ENCODE measurements around the gene TTLL11. TPM values are rescaled to one million over a fixed set of nuclear protein-coding genes. Genes with fewer than 3 reads are reported as not detected.
"Not testable (repeated sequence)": the region's sequence is repeated elsewhere in the genome, so short reads cannot be mapped to it uniquely, and the experiment has no call there.

TTLL11 gene
- polyA plus RNA-seq, 1 donor from 2014 or later, result 8.0 TPM

- no peaks in the 10 kb centered on the region for H3F3A ChIP-seq (ENCODE audit: insufficient read depth, low read length, poor library complexity, severe bottlenecking)
These were observed 21.4 kb downstream of the TTLL11 start for GRCh38 chr9:122071715-122072114.

GRCh38 chr9:122070728-122071515 lies 22.2 kb downstream of the TTLL11 start:
- H3K4me2 ChIP-seq (ENCODE audit: low read length), result no peak overlapping the region
- H4K20me1 ChIP-seq (ENCODE audit: insufficient read depth), result no peaks in the 10 kb centered on the region
- no peak overlapping the region for H3K9ac ChIP-seq (ENCODE audit: low read length)
- H3K79me2 ChIP-seq (replicated peaks; ENCODE audit: insufficient read depth, low read length), result no peaks in the 10 kb centered on the region
- no peak for TF ChIP-seq EP300 (conservative IDR thresholded peaks at IDR 0.05; ENCODE audit: poor library complexity, severe bottlenecking)
- no peak for TF ChIP-seq CTCF (IDR thresholded peaks at IDR 0.05; ENCODE audit: poor library complexity, severe bottlenecking)
- no peak for TF ChIP-seq EZH2 (IDR thresholded peaks at IDR 0.05; ENCODE audit: borderline replicate concordance, insufficient read depth, low read length, poor library complexity, severe bottlenecking)
- TF ChIP-seq SMC3 (conservative IDR thresholded peaks at IDR 0.05; ENCODE audit: poor library complexity), result no peak
- H2AFZ ChIP-seq (ENCODE audit: low read depth, low read length), result no peak overlapping the region
- no peaks in the 10 kb centered on the region for H3K9me3 ChIP-seq (ENCODE audit: low read length)
- no peak overlapping the region for H3K4me3 ChIP-seq (ENCODE audit: low read length)
- H3K27ac ChIP-seq (ENCODE audit: low read length), result no peak overlapping the region
- H3K9me2 ChIP-seq (ENCODE audit: insufficient read depth, low read length), result no peaks in the 10 kb centered on the region
- no peaks in the 10 kb centered on the region for H3K27me3 ChIP-seq (ENCODE audit: insufficient read depth, low read depth, low read length)
- H3K36me3 ChIP-seq (ENCODE audit: insufficient read depth, low read length), result no peaks in the 10 kb centered on the region
- H3F3A ChIP-seq (ENCODE audit: insufficient read depth, low read length, poor library complexity, severe bottlenecking), result no peaks in the 10 kb centered on the region

More at GRCh38 chr9:122071715-122072114, 21.4 kb downstream of the TTLL11 start:
- Histone ChIP-seq H3K9me2 (ENCODE audit: insufficient read depth, low read length) (no peaks in the 10 kb centered on the region), H3K27ac (ENCODE audit: low read length) (no peak overlapping the region), H3K9ac (ENCODE audit: low read length) (no peak overlapping the region), H3K4me3 (ENCODE audit: low read length) (no peak overlapping the region), H3K79me2 (replicated peaks; ENCODE audit: insufficient read depth, low read length) (no peaks in the 10 kb centered on the region), H4K20me1 (ENCODE audit: insufficient read depth) (no peaks in the 10 kb centered on the region), H3K27me3 (ENCODE audit: insufficient read depth, low read depth, low read length) (no peaks in the 10 kb centered on the region), H3K36me3 (ENCODE audit: insufficient read depth, low read length) (no peaks in the 10 kb centered on the region), H3K4me2 (ENCODE audit: low read length) (no peak overlapping the region), H2AFZ (ENCODE audit: low read depth, low read length) (no peak overlapping the region), H3K9me3 (ENCODE audit: low read length) (no peaks in the 10 kb centered on the region)
- TF ChIP-seq POLR2AphosphoS5 (IDR thresholded peaks at IDR 0.05) (no peak), MXI1 (conservative IDR thresholded peaks at IDR 0.05; ENCODE audit: poor library complexity, severe bottlenecking) (no peak), EZH2 (IDR thresholded peaks at IDR 0.05; ENCODE audit: borderline replicate concordance, insufficient read depth, low read length, poor library complexity, severe bottlenecking) (no peak), EP300 (conservative IDR thresholded peaks at IDR 0.05; ENCODE audit: poor library complexity, severe bottlenecking) (no peak)

- H3K79me2 ChIP-seq (replicated peaks; ENCODE audit: insufficient read depth, low read length); H2AFZ ChIP-seq (ENCODE audit: low read depth, low read length); H3K27me3 ChIP-seq (ENCODE audit: insufficient read depth, low read depth, low read length); H3K9ac ChIP-seq (ENCODE audit: low read length); H3K4me2 ChIP-seq (ENCODE audit: low read length); H4K20me1 ChIP-seq (ENCODE audit: insufficient read depth); H3K36me3 ChIP-seq (ENCODE audit: insufficient read depth, low read length); H3K9me2 ChIP-seq (ENCODE audit: insufficient read depth, low read length); H3K4me3 ChIP-seq (ENCODE audit: low read length); H3K9me3 ChIP-seq (ENCODE audit: low read length); H3F3A ChIP-seq (ENCODE audit: insufficient read depth, low read length, poor library complexity, severe bottlenecking); H3K27ac ChIP-seq (ENCODE audit: low read length): not testable (repeated sequence)
These were observed 26.4 kb downstream of the TTLL11 start for GRCh38 chr9:122066680-122067079.
